H1 (cell line): Measurements from ENCODE around the gene AMBP. TPM values are rescaled to one million over a fixed set of nuclear protein-coding genes. Genes with fewer than 3 reads are reported as not detected.

Experiments used
- CHD7 ChIP-seq: fragments of 300-600 bp; sonication (generic); IDR thresholded peaks from 2 replicates; pipeline ENCODE4 v1.7.1; 2012; ENCODE audit warnings: low read length, moderate library complexity, mild to moderate bottlenecking, inconsistent platforms; ENCODE audit not compliant: insufficient replicate concordance
- CTCF ChIP-seq, 3 experiments: IDR thresholded peaks; 1 replicate in 2 of 3; 2 replicates in 1 of 3; pipeline versions ENCODE4 v1.5.1 to v1.6.1; 2011; ENCODE audit warnings: low read length in 3 of 3, mild to moderate bottlenecking in 3 of 3, inconsistent platforms in 2 of 3, low read depth in 1 of 3, moderate library complexity in 1 of 3; ENCODE audit not compliant: insufficient read depth in 1 of 3; ENCODE audit errors: control extremely low read depth in 1 of 3
- polyA plus RNA-seq, 7 experiments: library from polyadenylated mRNA; depleted of rRNA in 3 of 7; stranded (reverse) in 5 of 7; unstranded in 2 of 7; fragments of >200 nt in 5 of 7; fragments of 200-250 nt in 2 of 7; gene quantifications; 1 replicate in 5 of 7; 2 replicates in 1 of 7; 4 replicates in 1 of 7; pipeline versions ENCODE4 v1.2.1 to v1.2.3, GENCODE V29; 2011 to 2013; ENCODE audit warnings: missing spikeins in 2 of 7, mixed read lengths in 2 of 7
- total RNA-seq: library from RNA; stranded (reverse); fragmentation: NEBNext Ultra II Directional; extraction: Animal tissue kit (Norgen Biotek cat#: 25700); gene quantifications from 2 replicates; pipeline ENCODE4 v1.2.1, GENCODE V29; 2021

Gene AMBP
- total and polyA plus RNA-seq, 2 of the 8 experiments (the other 6 are each of a cell fraction or from before 2014, with no cell fraction given) = 3.0 to 4.0 TPM

GRCh38 chr9:114071197-114071795, 6.8 kb downstream of the AMBP start (continued):
- TF ChIP-seq CHD7 = no peak
- no peak for TF ChIP-seq CTCF (IDR thresholded peaks at IDR 0.05; ENCODE audit: control extremely low read depth in 1 of 3, insufficient read depth in 1 of 3, low read depth in 1 of 3, low read length in 3 of 3)
